SJSA1 (cell line): Measurements from ENCODE around the gene NAXD. TPM values are rescaled to one million over a fixed set of nuclear protein-coding genes. Genes with fewer than 3 reads are reported as not detected.
"Not testable (repeated sequence)": the region's sequence is repeated elsewhere in the genome, so short reads cannot be mapped to it uniquely, and the experiment has no call there.

ENCODE experiments used
- DNase-seq, 2 experiments: peaks; one replicate each; pipeline ENCODE4 v3.0.0-alpha.2; 2015 to 2020; ENCODE audit warnings: low spot score in 2 of 2, low read depth in 1 of 2
- H3K27ac ChIP-seq: fragments of 250-450 bp; sonication (Bioruptor Pico); 2 replicates; pipeline ENCODE4 v1.5.1; 2020; ENCODE audit warnings: mild to moderate bottlenecking, moderate library complexity
- H3K27me3 ChIP-seq: fragments of 250-450 bp; sonication (Bioruptor Pico); replicated peaks from 2 replicates; pipeline ENCODE4 v1.5.1; 2020; ENCODE audit warnings: mild to moderate bottlenecking, moderate library complexity
- H3K36me3 ChIP-seq: fragments of 250-450 bp; sonication (Bioruptor Pico); 2 replicates; pipeline ENCODE4 v1.5.1; 2020; ENCODE audit warnings: mild to moderate bottlenecking
- H3K4me1 ChIP-seq: fragments of 250-450 bp; sonication (Bioruptor Pico); replicated peaks from 2 replicates; pipeline ENCODE4 v1.6.1; 2021; ENCODE audit warnings: mild to moderate bottlenecking
- H3K4me3 ChIP-seq: fragments of 250-450 bp; sonication (Bioruptor Pico); 2 replicates; pipeline ENCODE4 v1.5.1; 2020; ENCODE audit warnings: mild to moderate bottlenecking
- H3K9me3 ChIP-seq: fragments of 250-450 bp; sonication (Bioruptor Pico); replicated peaks from 2 replicates; pipeline ENCODE4 v1.5.1; 2020; ENCODE audit warnings: mild to moderate bottlenecking
- total RNA-seq: library from RNA; depleted of rRNA; stranded (reverse); fragments of >200 nt; shearing (Covaris generic); gene quantifications from 2 replicates; pipeline ENCODE4 v1.2.3, GENCODE V29; 2014

The NAXD gene
- total RNA-seq, 1 experiment from 2014 or later: 108 TPM

DNA sequence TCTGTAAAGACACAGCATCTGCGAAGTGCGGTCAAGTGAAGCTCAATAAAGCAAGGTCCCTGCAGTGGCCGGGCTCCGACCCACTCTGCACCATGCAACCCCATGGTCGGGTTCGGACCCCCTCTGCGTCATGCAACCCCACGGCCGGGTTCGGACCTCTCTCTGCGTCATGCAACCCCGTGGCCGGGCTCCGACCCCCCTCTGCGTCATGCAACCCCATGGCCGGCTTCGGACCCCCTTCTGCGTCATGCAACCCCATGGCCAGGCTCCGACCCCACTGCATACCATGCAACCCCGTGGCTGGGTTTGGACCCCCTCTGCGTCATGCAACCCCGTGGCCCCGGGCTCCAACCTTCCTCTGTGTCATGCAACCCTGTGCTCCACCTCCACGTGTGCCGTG lies 46.7 kb downstream of the NAXD start:
- no peak overlapping the region for H3K27ac ChIP-seq
- no peaks in the 10 kb centered on the region for H3K4me1 ChIP-seq
- H3K36me3 ChIP-seq: peaks cover 100% of the 10 kb centered on the region
- H3K27me3 ChIP-seq: no peaks in the 10 kb centered on the region
- peak in 1 of 2 experiments; percentile 81 for DNase-seq
- peaks cover 27% of the 10 kb centered on the region for H3K9me3 ChIP-seq
- no peak overlapping the region for H3K4me3 ChIP-seq

DNA sequence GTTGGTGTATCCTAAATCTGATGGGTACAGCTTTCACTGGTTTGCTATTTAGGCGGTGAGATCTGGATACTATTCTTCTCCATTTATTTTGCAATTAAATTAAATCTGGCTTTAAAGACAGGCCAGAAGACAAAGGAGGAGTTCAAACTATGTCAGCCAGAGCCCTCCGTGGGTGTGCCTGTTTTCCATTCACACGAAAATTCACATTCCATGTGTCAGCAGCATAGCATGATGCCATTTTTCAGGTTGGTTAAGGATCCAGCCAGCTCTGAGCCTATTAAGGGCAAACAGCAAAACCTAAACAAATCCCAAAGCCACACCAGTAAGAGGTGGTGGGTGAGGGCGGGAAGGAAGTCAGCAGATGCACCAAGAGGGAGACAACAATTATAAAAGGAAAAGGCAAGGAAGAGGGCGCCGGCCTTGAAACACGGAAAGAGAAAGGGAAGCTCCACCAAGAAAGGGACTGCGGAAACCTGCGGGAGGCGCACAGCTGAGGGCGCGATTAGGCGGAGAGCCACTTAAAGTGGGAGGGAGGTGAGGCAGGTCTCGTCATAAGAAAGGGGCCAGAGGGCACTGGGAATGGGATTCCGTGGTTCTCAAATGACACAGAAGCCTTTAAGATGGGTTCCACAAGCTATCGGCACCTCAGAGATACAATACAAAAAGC lies 47.6 kb downstream of the NAXD start:
- peaks cover 27% of the 10 kb centered on the region for H3K9me3 ChIP-seq
- peaks cover 100% of the 10 kb centered on the region for H3K36me3 ChIP-seq
- H3K27ac ChIP-seq: no peak overlapping the region

DNA sequence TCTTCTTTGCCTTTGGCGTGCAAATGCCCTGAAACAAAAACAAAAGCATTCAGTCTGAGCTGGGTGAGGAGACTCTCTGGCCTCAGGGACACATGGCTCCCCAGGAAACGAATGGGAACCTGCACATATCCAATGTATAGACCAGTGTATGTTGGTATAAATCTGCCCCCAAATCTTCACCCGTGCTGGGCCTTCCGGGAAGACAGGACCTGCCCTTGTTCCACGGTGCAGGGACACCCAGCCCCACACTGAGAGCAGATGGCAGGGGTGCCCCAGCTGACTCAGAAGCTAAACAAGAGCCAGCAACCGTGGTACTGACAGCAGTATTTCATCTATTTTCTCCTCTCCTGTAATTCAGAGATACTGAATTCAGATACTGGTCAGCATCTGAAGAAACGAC lies 48.1 kb downstream of the NAXD start:
- no peaks in the 10 kb centered on the region for H3K4me1 ChIP-seq
- H3K36me3 ChIP-seq: peaks cover 100% of the 10 kb centered on the region

More for the DNA sequence above, 47.6 kb downstream of the NAXD start:
- DNase-seq: peak in 1 of 2 experiments; percentile 71
- Histone ChIP-seq H3K4me1 (no peaks in the 10 kb centered on the region), H3K4me3 (no peak overlapping the region), H3K27me3 (no peaks in the 10 kb centered on the region)

GRCh38 chr13:110664041-110664440 lies 48.7 kb downstream of the NAXD start:
- peaks cover 100% of the 10 kb centered on the region for H3K36me3 ChIP-seq
- no peaks in the 10 kb centered on the region for H3K27me3 ChIP-seq
- H3K27ac ChIP-seq: no peak overlapping the region
- peak in 1 of 2 experiments; percentile 65 for DNase-seq
- no peaks in the 10 kb centered on the region for H3K4me1 ChIP-seq
- H3K9me3 ChIP-seq: peaks cover 21% of the 10 kb centered on the region
- H3K4me3 ChIP-seq: no peak overlapping the region

More for the DNA sequence above, 48.1 kb downstream of the NAXD start:
- Histone ChIP-seq H3K27me3 (no peaks in the 10 kb centered on the region), H3K27ac (no peak overlapping the region), H3K9me3 (peaks cover 27% of the 10 kb centered on the region), H3K4me3 (no peak overlapping the region)
- DNase-seq: peak in 1 of 2 experiments; percentile 64

- H3K9me3 ChIP-seq: peaks cover 19% of the 10 kb centered on the region
- H3K4me3 ChIP-seq: no peak overlapping the region
- peaks cover 100% of the 10 kb centered on the region for H3K36me3 ChIP-seq
- H3K4me1 ChIP-seq: no peaks in the 10 kb centered on the region
- H3K27ac ChIP-seq: no peak overlapping the region
- H3K27me3 ChIP-seq: no peaks in the 10 kb centered on the region
- peak in 1 of 2 experiments; percentile 69 for DNase-seq
These were observed 49.3 kb downstream of the NAXD start for GRCh38 chr13:110664673-110665072.

- H3K4me1 ChIP-seq: no peaks in the 10 kb centered on the region
- H3K27ac ChIP-seq: no peak overlapping the region
- H3K9me3 ChIP-seq: peaks cover 15% of the 10 kb centered on the region
- DNase-seq: peak in 1 of 2 experiments; percentile 67
- H3K27me3 ChIP-seq: no peaks in the 10 kb centered on the region
- peaks cover 99% of the 10 kb centered on the region for H3K36me3 ChIP-seq
- H3K4me3 ChIP-seq: no peak overlapping the region
These were observed 50.3 kb downstream of the NAXD start for GRCh38 chr13:110665491-110666254.

DNA sequence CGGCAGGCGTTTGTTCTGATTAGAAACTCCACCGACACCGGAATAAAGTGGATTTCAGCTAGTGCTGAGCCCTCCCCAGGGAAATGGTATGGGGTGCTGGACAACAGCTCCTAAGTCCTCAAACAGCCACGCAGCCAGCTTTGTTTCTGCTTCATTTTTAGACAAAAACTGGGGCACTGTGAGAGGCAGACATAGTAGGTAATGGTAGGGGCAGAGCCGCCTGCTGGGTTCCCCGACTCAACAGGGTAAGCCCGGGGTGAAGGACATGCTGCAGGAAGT lies 50.8 kb downstream of the NAXD start:
- no peaks in the 10 kb centered on the region for H3K4me1 ChIP-seq
- no peaks in the 10 kb centered on the region for H3K27me3 ChIP-seq
- DNase-seq: peak in 1 of 2 experiments; percentile 74
- peaks cover 94% of the 10 kb centered on the region for H3K36me3 ChIP-seq
- peaks cover 10% of the 10 kb centered on the region for H3K9me3 ChIP-seq
- no peak overlapping the region for H3K27ac ChIP-seq
- H3K4me3 ChIP-seq: no peak overlapping the region

DNA sequence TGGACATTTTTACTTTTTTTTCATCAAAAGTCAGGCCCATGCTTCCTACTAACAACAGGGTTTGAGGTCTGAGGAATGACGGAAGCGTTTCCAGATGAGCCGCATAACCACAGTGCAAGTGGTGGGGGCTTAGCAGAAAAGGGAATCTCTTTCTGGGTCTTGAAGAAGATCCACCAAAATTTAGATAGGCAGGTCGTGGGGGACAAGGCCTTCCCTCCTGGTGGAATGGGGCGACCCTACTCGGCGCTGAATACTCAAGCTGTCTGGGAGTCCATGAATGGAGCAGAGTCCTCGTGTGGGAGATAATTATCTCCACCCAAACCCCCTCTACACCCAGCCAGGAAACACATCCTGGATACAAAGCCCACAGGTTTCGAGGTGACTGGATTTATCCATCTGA lies 53.7 kb downstream of the NAXD start:
- no peak overlapping the region for H3K4me3 ChIP-seq
- H3K27ac ChIP-seq: no peak overlapping the region
- no peaks in the 10 kb centered on the region for H3K9me3 ChIP-seq
- no peaks in the 10 kb centered on the region for H3K27me3 ChIP-seq
- peak in 1 of 2 experiments; percentile 64 for DNase-seq
- H3K36me3 ChIP-seq: peaks cover 76% of the 10 kb centered on the region
- no peaks in the 10 kb centered on the region for H3K4me1 ChIP-seq

DNA sequence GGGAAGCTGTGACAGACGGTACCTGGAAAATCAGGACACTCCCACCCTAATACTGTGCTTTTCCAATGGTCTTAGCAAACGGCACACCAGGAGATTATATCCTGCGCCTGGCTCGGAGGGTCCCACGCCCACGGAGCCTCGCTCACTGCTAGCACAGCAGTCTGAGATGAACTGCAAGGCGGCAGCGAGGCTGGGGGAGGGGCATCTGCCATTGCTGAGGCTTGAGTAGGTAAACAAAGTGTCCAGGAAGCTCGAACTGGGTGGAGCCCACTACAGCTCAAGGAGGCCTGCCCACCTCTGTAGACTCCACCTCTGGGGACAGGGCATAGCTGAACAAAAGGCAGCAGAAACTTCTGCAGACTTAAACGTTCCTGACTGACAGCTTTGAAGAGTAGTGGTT lies 54.5 kb downstream of the NAXD start:
- peak in 1 of 2 experiments; percentile 78 for DNase-seq
- not testable (repeated sequence) for H3K4me1 ChIP-seq, H3K4me3 ChIP-seq, H3K27me3 ChIP-seq, H3K9me3 ChIP-seq, H3K27ac ChIP-seq
- peaks cover 76% of the 10 kb centered on the region for H3K36me3 ChIP-seq

- Histone ChIP-seq H3K27ac (no peak overlapping the region), H3K27me3 (no peaks in the 10 kb centered on the region), H3K36me3 (peaks cover 70% of the 10 kb centered on the region), H3K4me3 (no peak overlapping the region), H3K4me1 (no peaks in the 10 kb centered on the region), H3K9me3 (peaks cover 3% of the 10 kb centered on the region; the same call in 1 of the 2 replicates)
- DNase-seq: peak in 1 of 2 experiments; percentile 75
These were observed 61.5 kb downstream of the NAXD start for GRCh38 chr13:110676595-110677587.

DNA sequence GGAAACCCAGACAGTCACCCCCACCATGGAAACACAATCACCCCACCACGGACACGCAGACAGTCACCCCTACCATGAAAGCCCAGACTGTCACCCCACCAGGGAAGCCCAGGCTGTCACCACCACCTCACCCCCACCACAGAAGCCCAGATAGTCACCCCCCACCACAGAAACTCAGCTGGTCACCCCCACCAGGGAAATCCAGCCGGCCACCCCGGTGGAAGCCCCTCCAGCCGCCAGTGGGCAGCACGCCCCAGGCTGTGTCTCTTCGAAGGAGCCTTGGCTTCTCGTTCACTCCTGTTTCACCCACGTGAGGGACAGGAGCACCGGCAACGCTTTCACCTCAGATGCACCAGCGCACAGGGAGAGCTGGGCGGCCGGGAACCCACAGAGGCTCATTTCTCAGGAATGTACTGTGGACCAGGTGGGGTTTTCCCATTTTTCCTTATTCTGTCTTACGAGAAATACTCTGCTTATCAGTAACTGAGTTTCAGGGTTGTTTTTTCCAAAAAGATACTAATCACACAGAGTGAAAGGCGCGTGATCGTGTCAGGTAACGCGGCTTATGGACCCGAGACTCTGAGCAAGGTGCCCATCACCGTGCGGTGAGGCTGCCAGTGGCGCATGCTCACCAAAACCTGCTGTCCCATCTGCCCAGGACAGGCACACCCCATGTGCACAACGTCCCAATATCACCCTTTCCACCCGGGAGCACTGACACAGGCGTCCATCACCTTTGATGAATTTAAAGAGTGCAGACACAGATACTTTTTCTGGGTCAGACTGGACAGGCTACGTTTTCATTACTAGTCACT lies 62.6 kb downstream of the NAXD start:
- DNase-seq: peak in 1 of 2 experiments; percentile 77
- H3K4me3 ChIP-seq: no peak overlapping the region
- H3K9me3 ChIP-seq: peaks cover 3% of the 10 kb centered on the region; the same call in 1 of the 2 replicates
- H3K27ac ChIP-seq: no peak overlapping the region
- no peaks in the 10 kb centered on the region for H3K4me1 ChIP-seq
- H3K36me3 ChIP-seq: peaks cover 76% of the 10 kb centered on the region
- H3K27me3 ChIP-seq: no peaks in the 10 kb centered on the region

- Histone ChIP-seq H3K36me3 (peaks cover 90% of the 10 kb centered on the region), H3K27ac (no peak overlapping the region), H3K9me3 (peaks cover 1% of the 10 kb centered on the region; the same call in 1 of the 2 replicates), H3K4me1 (peaks cover 3% of the 10 kb centered on the region; the same call in 1 of the 2 replicates), H3K27me3 (no peaks in the 10 kb centered on the region), H3K4me3 (no peak overlapping the region)
- peak; percentile 62 to 87 for DNase-seq
These were observed 65.5 kb downstream of the NAXD start for GRCh38 chr13:110680852-110681251.
